Left lung (tissue), 10 donors: ENCODE data around the gene NXPH2. TPM values are rescaled to one million over a fixed set of nuclear protein-coding genes. Genes with fewer than 3 reads are reported as not detected.

Experiments used
- ATAC-seq: fragments of 200-7000 bp; cut with Tn5 transposase; one replicate; pipeline ENCODE4 v1.9.1; 2020; ENCODE audit warnings: moderate library complexity
- DNase-seq, 4 donors: peaks; one replicate each; pipeline ENCODE4 v3.0.0-alpha.2; 2013 to 2020
- H3K27ac ChIP-seq, 2 donors: fragments of 200-600 bp; sonication (generic) in 1 of 2; one replicate each; pipeline versions ENCODE4 v1.5.0 to v1.8.0; 2020 to 2021
- H3K27me3 ChIP-seq, 2 donors: fragments of 200-600 bp; sonication (generic) in 1 of 2; one replicate each; pipeline versions ENCODE4 v1.5.0 to v1.8.0; 2020 to 2021
- H3K36me3 ChIP-seq, 2 donors: fragments of 200-600 bp; sonication (generic) in 1 of 2; one replicate each; pipeline versions ENCODE4 v1.5.0 to v1.8.0; 2020 to 2021
- H3K4me1 ChIP-seq, 2 donors: fragments of 200-600 bp; one replicate each; pipeline ENCODE4 v1.8.0; 2021
- H3K4me3 ChIP-seq, 2 donors: fragments of 200-600 bp; sonication (generic) in 1 of 2; one replicate each; pipeline versions ENCODE4 v1.5.0 to v1.8.0; 2020 to 2021; ENCODE audit warnings: mild to moderate bottlenecking in 1 of 2
- H3K9me3 ChIP-seq, 2 donors: fragments of 200-600 bp; sonication (generic) in 1 of 2; one replicate each; pipeline versions ENCODE4 v1.5.0 to v1.8.0; 2020 to 2021
- intact Hi-C, 2 donors: fragments of 100-400 bp; cut with DNase I; formaldehyde crosslinking; loops; one replicate each; pipeline versions ENCODE4 v1.11.2 to v1.14.2; 2022
- polyA plus RNA-seq, 6 donors: library from polyadenylated mRNA; unstranded; fragments of 120-200 nt; gene quantifications; one replicate each; pipeline ENCODE4 v1.2.1, GENCODE V29; 2013; ENCODE audit not compliant: insufficient read length in 6 of 6
- total RNA-seq, 2 donors: library from RNA; stranded (reverse); fragmentation: NEBNext Ultra II Directional; extraction: Animal tissue kit (Norgen Biotek cat#: 25700); gene quantifications; one replicate each; pipeline ENCODE4 v1.2.1, GENCODE V29; 2021
- TF ChIP-seq, protein P1 (sequence below), 2 donors: fragments of 200-600 bp; sonication (generic) in 1 of 2; IDR thresholded peaks; one replicate each; pipeline versions ENCODE4 v1.5.0 to v1.8.0; 2021; ENCODE audit warnings: antibody characterized with exemption in 2 of 2
- donor health status: DM: no; HTN: yes; CAD: no.
- donor health status: DM: no; HTN: no; CAD: no.

Gene NXPH2
- total and polyA plus RNA-seq, 8 donors, result 0.58 to 1.3 (median 1.0) TPM; not detected in 2

DNA sequence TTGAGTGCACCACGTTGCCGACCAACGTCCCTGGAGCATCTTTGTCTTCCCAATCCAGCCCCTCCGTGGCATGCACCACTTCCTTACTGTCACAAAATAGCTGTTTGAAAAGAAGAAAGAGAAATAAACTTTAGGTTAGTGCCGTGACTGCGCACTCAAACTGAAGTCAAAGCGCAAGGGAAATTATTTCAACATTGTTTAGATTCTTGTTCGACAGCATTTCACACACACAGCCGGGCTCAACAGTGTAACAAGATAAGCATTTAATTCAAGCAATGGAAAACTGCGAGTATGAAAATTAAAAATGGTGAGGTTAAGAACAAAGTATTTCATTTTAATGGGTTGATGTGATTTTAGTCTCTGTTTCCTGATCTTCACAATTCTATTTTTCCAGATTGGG, 108.6 kb downstream of the NXPH2 start:
- DNase-seq, result no peak

DNA sequence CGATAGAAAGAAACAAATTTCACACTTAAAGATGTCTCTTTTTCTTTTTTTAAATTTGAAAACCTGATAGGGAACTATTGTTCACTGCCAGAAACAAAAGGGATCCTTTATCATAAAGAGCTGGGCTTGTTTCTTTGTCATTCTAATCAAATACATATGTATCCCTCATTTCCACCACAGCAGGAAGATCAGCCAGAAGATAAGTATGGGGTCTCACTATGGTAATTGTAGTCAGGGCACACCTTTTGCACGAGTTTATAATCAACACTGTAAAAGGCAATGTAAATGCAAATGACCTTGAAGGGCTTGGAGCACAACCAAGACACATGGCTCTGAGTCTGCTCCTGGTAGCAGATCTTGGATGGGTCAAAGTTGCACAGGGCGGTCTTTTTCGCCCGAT, 109.5 kb downstream of the NXPH2 start:
- no peak for DNase-seq
- Histone ChIP-seq H3K36me3 (no peaks in the 10 kb centered on the region), H3K27me3 (no peaks in the 10 kb centered on the region), H3K4me1 (no peaks in the 10 kb centered on the region), H3K4me3 (no peak overlapping the region), H3K9me3 (no peaks in the 10 kb centered on the region), H3K27ac (no peak overlapping the region)
- ATAC-seq, result no peak
- intact Hi-C loops, result no loop called here
- TF ChIP-seq, protein P1, sequence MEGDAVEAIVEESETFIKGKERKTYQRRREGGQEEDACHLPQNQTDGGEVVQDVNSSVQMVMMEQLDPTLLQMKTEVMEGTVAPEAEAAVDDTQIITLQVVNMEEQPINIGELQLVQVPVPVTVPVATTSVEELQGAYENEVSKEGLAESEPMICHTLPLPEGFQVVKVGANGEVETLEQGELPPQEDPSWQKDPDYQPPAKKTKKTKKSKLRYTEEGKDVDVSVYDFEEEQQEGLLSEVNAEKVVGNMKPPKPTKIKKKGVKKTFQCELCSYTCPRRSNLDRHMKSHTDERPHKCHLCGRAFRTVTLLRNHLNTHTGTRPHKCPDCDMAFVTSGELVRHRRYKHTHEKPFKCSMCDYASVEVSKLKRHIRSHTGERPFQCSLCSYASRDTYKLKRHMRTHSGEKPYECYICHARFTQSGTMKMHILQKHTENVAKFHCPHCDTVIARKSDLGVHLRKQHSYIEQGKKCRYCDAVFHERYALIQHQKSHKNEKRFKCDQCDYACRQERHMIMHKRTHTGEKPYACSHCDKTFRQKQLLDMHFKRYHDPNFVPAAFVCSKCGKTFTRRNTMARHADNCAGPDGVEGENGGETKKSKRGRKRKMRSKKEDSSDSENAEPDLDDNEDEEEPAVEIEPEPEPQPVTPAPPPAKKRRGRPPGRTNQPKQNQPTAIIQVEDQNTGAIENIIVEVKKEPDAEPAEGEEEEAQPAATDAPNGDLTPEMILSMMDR (IDR thresholded peaks at IDR 0.05), result no peak

More for the DNA sequence above, 108.6 kb downstream of the NXPH2 start:
- H3K4me1 ChIP-seq, result no peaks in the 10 kb centered on the region
- no peaks in the 10 kb centered on the region for H3K27me3 ChIP-seq
- intact Hi-C loops, result no loop called here
- no peaks in the 10 kb centered on the region for H3K9me3 ChIP-seq
- H3K27ac ChIP-seq, result no peak overlapping the region
- no peaks in the 10 kb centered on the region for H3K36me3 ChIP-seq
- no peak overlapping the region for H3K4me3 ChIP-seq
- no peak for ATAC-seq
- TF ChIP-seq, protein P1 (IDR thresholded peaks at IDR 0.05), result no peak

DNA sequence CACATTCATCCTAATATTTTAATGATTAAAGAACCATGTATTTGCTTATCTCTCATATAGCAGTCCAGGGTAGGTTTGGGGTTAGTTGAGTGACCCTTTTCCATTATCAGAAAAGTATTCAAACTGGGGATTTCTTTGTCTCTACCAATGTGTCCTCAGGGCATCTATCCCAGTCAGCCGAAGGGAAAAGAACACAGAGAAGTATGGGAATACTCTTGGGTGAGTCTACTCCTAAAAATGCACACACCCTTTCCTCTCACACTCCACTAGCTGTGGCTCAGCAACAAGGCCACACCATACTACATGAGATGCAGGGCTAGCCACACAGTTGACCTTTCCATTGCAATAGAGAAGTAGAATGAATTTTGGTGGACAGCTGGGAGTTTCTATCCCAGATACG, 114.3 kb downstream of the NXPH2 start:
- no peak for ATAC-seq
- Histone ChIP-seq H3K4me1 (no peaks in the 10 kb centered on the region), H3K9me3 (no peaks in the 10 kb centered on the region), H3K27ac (no peak overlapping the region), H3K4me3 (no peak overlapping the region), H3K27me3 (no peaks in the 10 kb centered on the region), H3K36me3 (no peaks in the 10 kb centered on the region)
- intact Hi-C loops, result no loop called here
- DNase-seq, result no peak
- TF ChIP-seq, protein P1 (IDR thresholded peaks at IDR 0.05), result no peak

DNA sequence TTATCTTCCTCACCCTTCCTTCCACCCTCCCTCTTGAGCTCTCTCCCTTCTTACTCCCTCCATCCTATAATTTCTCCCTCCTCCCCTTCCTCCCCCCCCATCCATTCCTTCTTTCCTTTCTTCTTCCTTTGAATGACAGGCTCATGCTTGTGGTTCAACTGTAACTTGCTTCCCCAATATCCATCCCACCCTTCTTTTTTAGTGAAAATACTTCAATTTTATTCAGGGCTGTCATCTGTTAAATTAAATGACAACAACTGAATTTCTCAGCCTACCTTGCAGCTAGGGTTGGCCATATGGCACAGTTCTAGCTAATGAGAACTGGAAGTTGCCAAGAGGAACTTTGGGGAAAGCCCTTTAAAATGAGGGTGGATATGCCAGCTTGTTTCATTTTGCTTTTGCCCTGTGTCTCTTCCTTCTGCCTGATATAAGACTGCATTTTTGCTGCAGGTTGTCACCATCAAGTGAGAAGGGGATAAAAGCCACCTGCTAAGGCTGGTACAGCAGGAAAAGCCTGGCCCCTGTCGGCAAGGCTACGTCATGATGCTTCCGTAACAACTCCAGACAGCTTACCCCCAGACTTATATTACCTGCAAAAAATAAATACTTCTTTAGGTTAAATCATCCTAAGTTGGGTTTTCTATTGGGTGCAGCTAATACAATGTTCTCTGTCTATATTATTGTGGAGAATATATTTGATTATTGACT, 121.8 kb downstream of the NXPH2 start:
- Histone ChIP-seq H3K27ac (no peak overlapping the region), H3K36me3 (no peaks in the 10 kb centered on the region), H3K9me3 (no peaks in the 10 kb centered on the region), H3K27me3 (no peaks in the 10 kb centered on the region), H3K4me1 (no peaks in the 10 kb centered on the region), H3K4me3 (no peak overlapping the region)
- no peak for DNase-seq
- no peak for ATAC-seq
- TF ChIP-seq, protein P1 (IDR thresholded peaks at IDR 0.05), result no peak
- intact Hi-C loops, result no loop called here

DNA sequence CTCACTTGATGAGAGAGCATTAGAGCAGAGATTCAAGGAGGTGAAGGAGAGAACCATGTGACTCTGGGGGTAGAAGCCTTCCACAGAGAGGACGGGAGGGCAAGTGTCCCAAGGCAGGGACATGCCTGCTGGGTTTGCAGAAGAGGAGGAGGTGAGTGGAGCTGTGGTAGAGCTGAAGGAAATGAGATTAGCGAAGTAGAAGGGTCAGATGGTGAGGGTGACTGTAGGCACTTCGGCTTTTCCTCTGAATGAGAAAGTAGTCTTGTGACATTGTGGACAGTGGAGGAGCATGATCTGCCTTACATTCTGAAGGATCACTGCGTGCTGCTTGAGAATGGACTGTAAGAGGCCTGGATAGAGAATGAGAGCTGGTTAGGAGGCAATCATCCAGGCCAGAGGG, 126.0 kb downstream of the NXPH2 start:
- H3K27me3 ChIP-seq, result no peaks in the 10 kb centered on the region
- intact Hi-C loops, result no loop called here
- H3K27ac ChIP-seq, result no peak overlapping the region
- no peaks in the 10 kb centered on the region for H3K36me3 ChIP-seq
- DNase-seq (no peak), ATAC-seq (no peak)
- H3K4me1 ChIP-seq, result no peaks in the 10 kb centered on the region
- no peaks in the 10 kb centered on the region for H3K9me3 ChIP-seq
- TF ChIP-seq, protein P1 (IDR thresholded peaks at IDR 0.05), result no peak
- no peak overlapping the region for H3K4me3 ChIP-seq
